ENCODE data around the gene VMP1.

DNA sequence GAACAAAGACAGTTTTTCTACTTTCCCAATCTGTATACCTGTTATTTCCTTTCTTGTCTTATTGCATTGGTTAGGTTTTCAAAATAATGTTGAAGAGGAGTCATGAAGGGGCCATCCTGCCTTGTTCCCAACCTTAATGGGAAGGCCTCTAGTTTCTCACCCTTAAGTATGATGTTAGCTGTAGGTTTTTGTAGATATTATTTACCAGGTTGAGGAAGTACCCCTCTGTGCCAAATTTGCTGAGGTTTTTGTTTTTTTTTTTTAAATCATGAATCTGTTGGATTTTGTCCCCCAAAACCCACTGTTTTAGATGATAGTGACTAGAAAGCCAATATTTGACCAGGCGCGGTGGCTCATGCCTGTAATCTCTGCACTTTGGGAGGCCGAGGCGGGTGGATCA lies 36.4 kb downstream of the VMP1 start:
- TF ChIP-seq, protein P1, sequence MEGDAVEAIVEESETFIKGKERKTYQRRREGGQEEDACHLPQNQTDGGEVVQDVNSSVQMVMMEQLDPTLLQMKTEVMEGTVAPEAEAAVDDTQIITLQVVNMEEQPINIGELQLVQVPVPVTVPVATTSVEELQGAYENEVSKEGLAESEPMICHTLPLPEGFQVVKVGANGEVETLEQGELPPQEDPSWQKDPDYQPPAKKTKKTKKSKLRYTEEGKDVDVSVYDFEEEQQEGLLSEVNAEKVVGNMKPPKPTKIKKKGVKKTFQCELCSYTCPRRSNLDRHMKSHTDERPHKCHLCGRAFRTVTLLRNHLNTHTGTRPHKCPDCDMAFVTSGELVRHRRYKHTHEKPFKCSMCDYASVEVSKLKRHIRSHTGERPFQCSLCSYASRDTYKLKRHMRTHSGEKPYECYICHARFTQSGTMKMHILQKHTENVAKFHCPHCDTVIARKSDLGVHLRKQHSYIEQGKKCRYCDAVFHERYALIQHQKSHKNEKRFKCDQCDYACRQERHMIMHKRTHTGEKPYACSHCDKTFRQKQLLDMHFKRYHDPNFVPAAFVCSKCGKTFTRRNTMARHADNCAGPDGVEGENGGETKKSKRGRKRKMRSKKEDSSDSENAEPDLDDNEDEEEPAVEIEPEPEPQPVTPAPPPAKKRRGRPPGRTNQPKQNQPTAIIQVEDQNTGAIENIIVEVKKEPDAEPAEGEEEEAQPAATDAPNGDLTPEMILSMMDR (IDR thresholded peaks at IDR 0.05) = no peak
- TF ChIP-seq EZH2 (IDR thresholded peaks at IDR 0.05; ENCODE audit: borderline replicate concordance, insufficient read depth, low read depth, low read length, poor library complexity, severe bottlenecking) = no peak

Measured in B cell (primary cell).